Naive thymus-derived CD8-positive, alpha-beta T cell (primary cell): ENCODE results near the gene BEND7. TPM values are rescaled to one million over a fixed set of nuclear protein-coding genes. Genes with fewer than 3 reads are reported as not detected.

Experiments
- ATAC-seq, 2 donors: fragments of 150-1000 bp; cut with Tn5 transposase in 1 of 2; sonication (Bioruptor Pico), chemical (Tn5 transposase) in 1 of 2; 1 replicate in 1 of 2; 2 replicates in 1 of 2; pipeline ENCODE4 v1.10.0; 2021; ENCODE audit warnings: mild to moderate bottlenecking in 2 of 2, moderate library complexity in 2 of 2
- POLR2A ChIA-PET: fragments of 350-600 bp; sonication (Branson Sonifier 250); formaldehyde crosslinking; loops from one replicate; lab custom pipeline; 2021; ENCODE audit warnings: antibody characterized with exemption; lab: Charles Lee
- DNase-seq, 10 donors: peaks; one replicate each; pipeline versions ENCODE4 v3.0.0 to v3.0.0-alpha.2; 2020 to 2022
- H3K27ac Mint-ChIP-seq, 10 donors: one replicate each; pipeline ENCODE4 v1.8.0; 2020 to 2022; ENCODE audit warnings: mild to moderate bottlenecking in 10 of 10, mixed read lengths in 10 of 10, moderate library complexity in 4 of 10, inconsistent platforms in 1 of 10
- H3K27me3 Mint-ChIP-seq, 5 donors: one replicate each; pipeline ENCODE4 v1.8.0; 2021 to 2022; ENCODE audit warnings: mixed read lengths in 5 of 5
- H3K36me3 Mint-ChIP-seq, 3 donors: one replicate each; pipeline ENCODE4 v1.8.0; 2020 to 2022; ENCODE audit warnings: mixed read lengths in 3 of 3, mild to moderate bottlenecking in 2 of 3, inconsistent platforms in 1 of 3
- H3K4me1 Mint-ChIP-seq, 4 donors: one replicate each; pipeline ENCODE4 v1.8.0; 2021 to 2022; ENCODE audit warnings: mixed read lengths in 4 of 4
- H3K4me3 Mint-ChIP-seq, 10 donors: one replicate each; pipeline ENCODE4 v1.8.0; 2020 to 2022; ENCODE audit warnings: mild to moderate bottlenecking in 10 of 10, mixed read lengths in 10 of 10, moderate library complexity in 6 of 10, inconsistent platforms in 1 of 10
- H3K9me3 Mint-ChIP-seq, 9 donors: one replicate each; pipeline ENCODE4 v1.8.0; 2020 to 2022; ENCODE audit warnings: mixed read lengths in 9 of 9, mild to moderate bottlenecking in 3 of 9, inconsistent platforms in 1 of 9, moderate library complexity in 1 of 9
- polyA plus RNA-seq, 3 donors: library from polyadenylated mRNA; unstranded; fragments of 300-500 nt; fragmentation: Illumina TruSeq; gene quantifications; one replicate each; pipeline ENCODE4 v1.2.3, GENCODE V29; 2021
- total RNA-seq, 8 experiments: library from RNA in 2 of 8; stranded (reverse) in 2 of 8; gene quantifications; one replicate each; pipeline ENCODE4 v1.2.3 and lab custom pipeline; 2021 to 2026

BEND7 gene
- total and polyA plus RNA-seq, 5 experiments from 2014 or later, result not detected

DNA sequence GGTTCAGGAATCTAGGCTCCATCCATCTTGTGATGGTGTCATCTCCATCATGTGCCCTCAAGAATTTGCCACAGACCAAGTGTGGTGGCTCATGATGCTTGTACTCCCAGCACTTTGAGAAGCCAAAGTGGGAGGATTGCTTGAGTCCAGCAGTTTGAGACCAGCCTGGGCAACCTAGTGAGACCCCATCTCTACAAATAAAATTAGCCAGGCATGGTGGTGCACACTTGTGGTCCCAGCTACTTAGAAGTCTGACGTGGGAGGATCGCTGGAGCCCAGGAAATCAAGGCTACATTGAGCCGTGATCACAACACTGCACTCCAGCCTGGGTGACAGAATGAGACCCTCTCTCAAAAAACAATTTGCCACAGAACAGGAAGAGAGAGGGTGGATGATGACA is 127.7 kb downstream of the BEND7 start:
- no peaks in the 10 kb centered on the region for H3K36me3 Mint-ChIP-seq
- POLR2A ChIA-PET, result no interaction called here
- DNase-seq (no peak), ATAC-seq (no peak)
- H3K27ac Mint-ChIP-seq, result no peak overlapping the region
- H3K4me1 Mint-ChIP-seq, result no peaks in the 10 kb centered on the region
- no peak overlapping the region for H3K4me3 Mint-ChIP-seq
- peaks cover 3 to 28% (median 14%) of the 10 kb centered on the region in 5 donors for H3K27me3 Mint-ChIP-seq
- peaks cover 0 to 8% (median 0%) of the 10 kb centered on the region in 9 donors for H3K9me3 Mint-ChIP-seq

DNA sequence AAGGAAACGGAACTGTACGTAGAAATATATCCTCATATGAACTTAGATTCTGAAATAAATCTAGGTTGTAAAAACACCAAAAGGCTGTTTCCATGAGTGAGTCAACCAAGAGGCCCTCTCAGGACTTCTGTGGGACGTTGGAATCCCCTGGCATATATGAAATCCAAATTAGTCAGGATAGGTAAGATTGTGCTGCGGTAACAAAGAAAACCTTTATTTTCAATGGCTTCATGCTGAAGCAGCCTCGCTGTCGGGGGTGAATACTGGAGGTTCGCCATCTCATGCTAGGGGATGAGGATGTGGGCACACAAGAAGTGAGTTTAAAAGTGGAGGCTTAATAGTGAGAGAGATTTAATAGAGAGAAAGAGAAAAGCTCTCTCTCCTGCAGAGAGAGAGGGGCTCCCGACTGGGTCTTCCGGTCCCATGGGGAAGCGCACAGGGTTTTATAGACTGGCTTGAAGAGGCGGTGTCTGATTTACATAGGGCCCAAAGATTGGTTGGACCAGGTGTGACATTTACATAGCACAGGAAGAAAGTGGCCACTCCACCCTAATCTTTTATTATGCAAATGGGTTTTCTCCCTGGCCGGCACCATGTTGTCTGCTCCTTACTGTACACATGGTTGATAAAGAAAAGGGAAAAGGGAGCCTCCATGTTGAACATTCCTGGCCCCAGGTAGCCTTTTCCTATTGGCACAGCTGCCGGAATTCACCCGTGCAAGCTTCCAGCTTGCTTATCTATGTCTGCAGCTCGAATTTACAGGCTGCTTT is 128.4 kb downstream of the BEND7 start:
- Mint-ChIP-seq H3K27me3 (peaks cover 3 to 28% (median 10%) of the 10 kb centered on the region in 5 donors), H3K4me3 (no peak overlapping the region), H3K27ac (no peak overlapping the region), H3K36me3 (no peaks in the 10 kb centered on the region), H3K4me1 (no peaks in the 10 kb centered on the region), H3K9me3 (peaks cover 0 to 8% (median 0%) of the 10 kb centered on the region in 9 donors)
- ATAC-seq, result no peak
- no peak for DNase-seq
- POLR2A ChIA-PET, result no interaction called here

GRCh38 chr10:13399752-13400151 is 129.1 kb downstream of the BEND7 start:
- Mint-ChIP-seq H3K27ac (no peak overlapping the region), H3K9me3 (peaks cover 0 to 8% (median 0%) of the 10 kb centered on the region in 9 donors), H3K36me3 (no peaks in the 10 kb centered on the region), H3K4me3 (no peak overlapping the region), H3K27me3 (peaks cover 3 to 28% (median 10%) of the 10 kb centered on the region in 5 donors), H3K4me1 (no peaks in the 10 kb centered on the region)
- DNase-seq, result no peak
- POLR2A ChIA-PET, result no interaction called here
- no peak for ATAC-seq

GRCh38 chr10:13399236-13399635 is 129.6 kb downstream of the BEND7 start:
- Mint-ChIP-seq H3K4me3 (no peak overlapping the region), H3K4me1 (no peaks in the 10 kb centered on the region), H3K27me3 (peaks cover 3 to 28% (median 10%) of the 10 kb centered on the region in 5 donors), H3K9me3 (peaks cover 0 to 8% (median 0%) of the 10 kb centered on the region in 9 donors), H3K36me3 (no peaks in the 10 kb centered on the region), H3K27ac (no peak overlapping the region)
- POLR2A ChIA-PET, result no interaction called here
- ATAC-seq, result no peak
- no peak for DNase-seq

GRCh38 chr10:13397052-13397451 is 131.8 kb downstream of the BEND7 start:
- Mint-ChIP-seq H3K4me3 (no peak overlapping the region), H3K36me3 (no peaks in the 10 kb centered on the region), H3K9me3 (peaks cover 0 to 8% (median 0%) of the 10 kb centered on the region in 9 donors), H3K4me1 (no peaks in the 10 kb centered on the region), H3K27ac (no peak overlapping the region), H3K27me3 (peaks cover 5 to 42% (median 15%) of the 10 kb centered on the region in 5 donors)
- POLR2A ChIA-PET, result no interaction called here
- no peak for DNase-seq
- no peak for ATAC-seq

DNA sequence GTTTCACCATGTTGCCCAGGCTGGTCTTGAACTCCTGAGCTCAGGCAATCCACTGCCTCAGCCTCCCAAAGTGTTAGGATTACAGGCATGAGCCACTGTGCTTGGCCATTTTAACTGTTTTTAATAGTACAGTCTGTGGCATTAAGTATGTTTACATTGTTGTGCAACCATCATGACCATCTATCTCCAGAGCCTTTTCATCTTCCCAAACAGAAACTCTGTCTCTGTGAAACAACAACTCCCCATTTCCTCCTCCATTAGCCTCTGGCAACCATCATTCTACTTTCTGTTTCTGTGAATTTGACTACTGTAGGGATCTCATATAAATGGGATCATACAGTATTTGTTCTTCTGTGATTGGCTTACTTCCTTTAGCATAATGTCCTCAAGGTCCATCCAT is 132.4 kb downstream of the BEND7 start:
- H3K4me3 Mint-ChIP-seq, result no peak overlapping the region
- peaks cover 4 to 46% (median 16%) of the 10 kb centered on the region in 5 donors for H3K27me3 Mint-ChIP-seq
- no peaks in the 10 kb centered on the region for H3K4me1 Mint-ChIP-seq
- peaks cover 0 to 8% (median 0%) of the 10 kb centered on the region in 9 donors for H3K9me3 Mint-ChIP-seq
- POLR2A ChIA-PET, result no interaction called here
- no peak for DNase-seq
- ATAC-seq, result no peak
- H3K27ac Mint-ChIP-seq, result no peak overlapping the region
- H3K36me3 Mint-ChIP-seq, result no peaks in the 10 kb centered on the region

DNA sequence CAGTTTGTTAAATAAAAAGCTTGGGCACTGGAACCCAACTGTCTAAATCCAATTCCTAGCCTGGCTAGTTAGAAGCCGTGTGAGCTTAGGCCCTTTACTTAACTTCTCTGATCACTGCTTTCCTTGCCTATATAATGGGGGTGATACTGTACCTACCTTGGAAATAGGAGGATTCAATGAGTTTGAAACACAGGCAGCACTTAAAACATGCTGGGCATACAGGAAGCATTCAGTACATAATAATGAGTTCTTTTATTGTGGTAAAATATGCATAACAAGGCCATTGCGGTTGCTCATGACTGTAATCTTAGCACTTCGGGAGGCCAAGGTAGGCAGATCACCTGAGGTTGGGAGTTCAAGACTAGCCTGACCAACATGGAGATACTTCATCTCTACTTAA is 133.3 kb downstream of the BEND7 start:
- DNase-seq (no peak), ATAC-seq (no peak)
- Mint-ChIP-seq H3K27me3 (peaks cover 4 to 38% (median 19%) of the 10 kb centered on the region in 5 donors), H3K27ac (no peak overlapping the region), H3K4me1 (peaks cover 0 to 3% (median 0%) of the 10 kb centered on the region in 4 donors), H3K4me3 (no peak overlapping the region), H3K36me3 (no peaks in the 10 kb centered on the region), H3K9me3 (peaks cover 0 to 8% (median 0%) of the 10 kb centered on the region in 9 donors)
- POLR2A ChIA-PET, result no interaction called here

DNA sequence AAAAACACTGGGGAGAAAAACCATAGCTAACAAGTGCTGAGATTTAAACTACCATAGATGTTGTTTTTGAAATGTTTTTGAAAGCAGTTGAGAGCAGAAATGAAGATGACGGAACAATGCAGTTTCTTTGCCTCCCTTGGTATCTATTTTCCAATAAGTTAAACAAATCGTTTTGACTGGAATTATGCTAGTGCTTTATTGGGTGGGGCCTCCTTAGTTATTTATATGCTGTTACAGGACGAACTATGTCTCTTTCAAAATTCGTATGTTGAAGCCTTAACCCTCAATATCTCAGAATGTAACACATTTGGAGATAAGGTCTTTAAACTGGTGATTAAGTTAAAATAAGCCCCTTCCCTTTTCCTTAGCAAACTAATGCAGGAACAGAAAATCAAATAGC is 135.2 kb downstream of the BEND7 start:
- ATAC-seq (no peak), DNase-seq (no peak)
- no peaks in the 10 kb centered on the region for H3K36me3 Mint-ChIP-seq
- peaks cover 0 to 3% (median 0%) of the 10 kb centered on the region in 4 donors for H3K4me1 Mint-ChIP-seq
- POLR2A ChIA-PET, result no interaction called here
- H3K27me3 Mint-ChIP-seq, result peaks cover 2 to 21% (median 14%) of the 10 kb centered on the region in 5 donors
- H3K4me3 Mint-ChIP-seq, result no peak overlapping the region
- H3K9me3 Mint-ChIP-seq, result no peaks in the 10 kb centered on the region
- H3K27ac Mint-ChIP-seq, result no peak overlapping the region

GRCh38 chr10:13392701-13393100 is 136.1 kb downstream of the BEND7 start:
- no peaks in the 10 kb centered on the region for H3K36me3 Mint-ChIP-seq
- H3K4me1 Mint-ChIP-seq, result peaks cover 0 to 3% (median 0%) of the 10 kb centered on the region in 4 donors
- POLR2A ChIA-PET, result no interaction called here
- peaks cover 2 to 21% (median 14%) of the 10 kb centered on the region in 5 donors for H3K27me3 Mint-ChIP-seq
- no peaks in the 10 kb centered on the region for H3K9me3 Mint-ChIP-seq
- H3K4me3 Mint-ChIP-seq, result no peak overlapping the region
- DNase-seq, result no peak
- ATAC-seq, result no peak
- no peak overlapping the region for H3K27ac Mint-ChIP-seq

Other genes starting within 250 kb of the BEND7 start
- gene PHYH, start 228.9 kb downstream of the BEND7 start, total RNA-seq, result 10 to 100 TPM; 17.3 to 18.6 TPM
- gene PHYH, start 228.9 kb downstream of the BEND7 start, polyA plus RNA-seq, result 10 to 100 TPM; 17.6 to 20.5 (median 20.1) TPM
- 10 to 100 TPM; 32.7 to 42.7 TPM for gene SEPHS1, start 180.7 kb downstream of the BEND7 start, total RNA-seq
- 10 to 100 TPM; 17.7 to 22.5 (median 21.9) TPM for gene SEPHS1, start 180.7 kb downstream of the BEND7 start, polyA plus RNA-seq
- 10 to 100 TPM; 31.9 to 33.9 TPM for gene PRPF18, start 58.0 kb upstream of the BEND7 start, total RNA-seq
- 10 to 100 TPM; 38.1 to 41.5 (median 40.9) TPM for gene PRPF18, start 58.0 kb upstream of the BEND7 start, polyA plus RNA-seq